Superior temporal gyrus (tissue), 1 donor: ENCODE results near the gene PDAP1.
"Not testable (repeated sequence)": the region's sequence is repeated elsewhere in the genome, so short reads cannot be mapped to it uniquely, and the experiment has no call there.

Experiments
- DNase-seq: peaks from one replicate; pipeline ENCODE4 v3.0.0-alpha.2; 2016; ENCODE audit errors: extremely low spot score

Gene PDAP1

DNA sequence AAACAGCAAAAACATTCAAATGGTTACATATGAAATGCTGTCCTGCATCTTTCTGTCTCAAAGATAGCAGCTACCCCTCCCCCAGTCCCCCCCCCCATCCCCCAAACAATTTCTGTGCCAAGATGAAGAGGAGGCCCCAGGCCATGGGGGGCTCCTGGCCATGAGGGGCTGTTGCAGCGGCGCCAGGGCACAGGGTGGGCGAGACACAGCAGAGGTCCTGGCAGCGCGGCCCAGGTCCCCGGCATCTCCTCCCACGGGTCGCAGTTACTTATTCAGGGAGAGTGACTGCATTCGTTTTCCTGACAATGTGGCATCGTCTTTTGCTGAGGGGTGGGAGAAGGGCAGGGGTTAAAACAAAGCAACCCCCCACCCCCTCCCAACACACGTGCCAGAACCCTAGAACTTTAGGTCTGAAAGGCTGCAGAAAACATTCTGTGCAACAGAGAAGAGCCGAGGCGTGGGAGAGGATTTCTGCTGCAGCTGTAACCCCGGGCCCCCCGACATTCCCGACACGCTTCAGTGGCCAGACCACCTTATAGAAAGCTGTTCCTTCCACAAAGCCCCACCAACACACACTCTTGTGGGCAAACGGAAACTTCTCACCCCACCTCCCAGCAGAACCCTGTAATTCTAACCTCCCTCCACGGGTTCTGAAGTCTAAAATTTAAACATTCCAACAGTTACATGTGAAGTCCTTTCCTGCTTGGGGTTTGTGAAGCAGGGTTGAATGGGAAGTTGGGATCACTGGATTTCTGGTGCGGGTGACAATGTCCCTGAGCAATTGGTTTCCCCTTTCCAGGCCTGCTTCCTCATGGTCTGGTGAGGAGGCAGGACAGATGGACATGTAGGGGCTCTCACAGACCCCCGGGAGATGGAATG is 11.7 kb downstream of the PDAP1 start:
- DNase-seq, result no peak

DNA sequence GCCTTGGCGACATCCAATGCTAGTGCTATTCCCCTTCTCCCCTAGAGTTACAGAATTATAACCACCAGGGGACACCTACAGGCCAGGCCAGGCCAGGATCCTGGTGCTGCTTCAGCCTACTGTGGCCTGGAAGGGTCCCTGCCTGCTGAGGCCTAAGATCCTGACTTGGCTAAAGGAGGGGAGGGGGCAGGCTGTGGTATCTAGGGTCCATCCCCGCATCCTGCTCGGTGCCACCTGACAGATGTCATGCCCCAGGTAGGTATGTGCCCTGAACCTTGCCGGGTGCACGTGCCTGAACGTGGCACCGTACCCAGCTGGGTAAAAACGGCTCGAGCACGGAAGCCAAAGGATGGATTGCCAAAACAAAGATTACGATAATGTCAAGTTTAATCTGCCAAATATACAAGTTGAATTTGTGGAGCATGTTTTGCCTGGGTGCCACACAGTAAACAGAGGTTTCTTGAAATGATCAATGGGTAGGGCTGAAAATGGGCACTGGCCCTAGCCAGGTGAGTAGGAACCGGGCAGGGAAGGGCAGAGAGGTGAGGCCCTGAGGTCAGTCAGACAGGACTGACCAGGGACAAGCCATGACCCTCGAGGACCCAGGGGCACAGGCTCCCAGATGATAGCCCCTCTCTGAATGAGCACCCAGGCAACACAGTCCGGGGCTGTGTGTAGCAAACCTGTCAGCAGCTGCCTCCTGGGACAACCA is 12.6 kb downstream of the PDAP1 start:
- DNase-seq, result no peak

DNA sequence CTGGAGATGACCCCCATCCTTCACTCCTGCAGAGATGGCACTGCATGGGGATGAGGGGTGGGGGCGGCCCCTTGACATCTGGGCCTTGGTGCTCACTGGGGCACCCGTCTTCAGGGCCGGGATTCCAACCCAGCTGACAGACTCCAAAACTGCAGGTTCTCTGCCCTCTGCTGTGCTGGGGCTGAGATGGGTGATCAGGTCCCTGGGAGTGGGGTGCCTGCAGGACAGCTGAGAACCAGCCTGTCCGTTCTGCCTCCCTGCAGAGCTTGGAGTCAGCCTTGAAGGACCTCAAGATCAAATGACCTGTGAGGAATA is 14.3 kb downstream of the PDAP1 start:
- DNase-seq, result no peak

DNA sequence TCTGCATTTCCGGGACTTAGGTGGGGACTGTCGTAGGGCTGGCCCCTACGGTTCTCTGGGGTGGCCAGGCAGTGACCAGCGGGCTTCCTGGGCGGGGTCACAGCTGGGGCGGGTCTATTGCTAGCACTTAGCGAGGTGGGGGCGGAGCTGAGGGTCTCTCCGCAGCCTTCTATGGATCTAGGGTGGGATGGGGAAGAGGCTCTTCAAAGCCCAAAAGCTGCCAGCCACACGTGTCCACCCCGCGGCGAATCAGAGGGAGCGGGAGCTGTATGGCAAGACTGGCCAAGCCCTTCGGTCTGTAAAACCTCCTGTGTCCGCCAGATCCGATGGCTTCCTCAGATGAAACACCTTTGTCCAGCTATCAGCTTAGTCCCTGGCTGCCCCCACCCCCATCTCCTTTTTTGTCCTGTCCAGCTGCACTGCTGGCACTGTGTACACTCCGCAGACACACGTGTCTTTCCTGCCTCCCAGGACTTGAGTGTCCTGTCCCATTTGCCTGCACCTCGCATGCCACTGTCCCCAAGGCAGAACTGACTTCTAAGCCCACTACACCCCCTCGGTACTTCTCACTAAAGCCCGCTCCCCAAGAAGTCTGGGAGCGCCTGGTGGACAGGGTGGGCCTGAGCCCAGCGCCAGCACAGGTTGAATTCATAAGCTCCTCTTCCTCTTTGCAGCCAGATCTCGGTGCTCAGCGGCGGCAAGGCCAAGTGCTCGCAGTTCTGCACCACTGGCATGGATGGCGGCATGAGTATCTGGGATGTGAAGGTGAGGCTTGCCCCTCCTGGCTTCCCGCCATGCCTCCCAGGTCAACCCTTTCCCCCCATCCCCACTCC is 14.8 kb downstream of the PDAP1 start:
- DNase-seq, result no peak

DNA sequence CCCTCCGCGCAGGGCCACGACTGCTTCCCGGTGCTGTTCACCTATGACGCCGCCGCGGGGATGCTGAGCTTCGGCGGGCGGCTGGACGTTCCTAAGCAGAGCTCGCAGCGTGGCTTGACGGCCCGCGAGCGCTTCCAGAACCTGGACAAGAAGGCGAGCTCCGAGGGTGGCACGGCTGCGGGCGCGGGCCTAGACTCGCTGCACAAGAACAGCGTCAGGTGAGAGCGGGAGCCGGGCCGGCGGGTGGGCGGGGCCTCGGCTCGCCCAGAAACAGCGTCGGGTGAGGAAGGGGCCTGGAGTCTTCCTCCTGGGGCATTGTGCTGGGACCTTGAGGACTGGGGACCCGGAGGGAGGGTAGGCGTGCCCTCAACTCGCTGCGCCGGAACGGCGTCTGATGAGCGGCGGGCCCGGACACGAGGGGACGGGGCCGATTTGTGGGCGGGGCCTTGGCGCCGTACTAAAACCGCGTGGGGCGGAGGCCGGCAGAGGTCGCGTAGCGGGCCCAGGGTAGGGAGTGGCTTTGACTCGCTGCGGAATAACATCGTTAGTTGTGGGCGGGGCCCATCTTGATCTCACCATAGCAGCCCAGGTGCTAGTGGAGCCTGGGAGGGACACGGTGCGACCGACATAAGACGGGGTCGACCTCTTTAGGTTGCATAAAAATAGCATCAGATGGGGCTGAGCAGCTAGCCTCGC is 15.6 kb downstream of the PDAP1 start:
- peak; percentile 38 for DNase-seq

- DNase-seq, result no peak
Observed at GRCh38 chr7:99392046-99392445, 16.4 kb downstream of the PDAP1 start.

DNA sequence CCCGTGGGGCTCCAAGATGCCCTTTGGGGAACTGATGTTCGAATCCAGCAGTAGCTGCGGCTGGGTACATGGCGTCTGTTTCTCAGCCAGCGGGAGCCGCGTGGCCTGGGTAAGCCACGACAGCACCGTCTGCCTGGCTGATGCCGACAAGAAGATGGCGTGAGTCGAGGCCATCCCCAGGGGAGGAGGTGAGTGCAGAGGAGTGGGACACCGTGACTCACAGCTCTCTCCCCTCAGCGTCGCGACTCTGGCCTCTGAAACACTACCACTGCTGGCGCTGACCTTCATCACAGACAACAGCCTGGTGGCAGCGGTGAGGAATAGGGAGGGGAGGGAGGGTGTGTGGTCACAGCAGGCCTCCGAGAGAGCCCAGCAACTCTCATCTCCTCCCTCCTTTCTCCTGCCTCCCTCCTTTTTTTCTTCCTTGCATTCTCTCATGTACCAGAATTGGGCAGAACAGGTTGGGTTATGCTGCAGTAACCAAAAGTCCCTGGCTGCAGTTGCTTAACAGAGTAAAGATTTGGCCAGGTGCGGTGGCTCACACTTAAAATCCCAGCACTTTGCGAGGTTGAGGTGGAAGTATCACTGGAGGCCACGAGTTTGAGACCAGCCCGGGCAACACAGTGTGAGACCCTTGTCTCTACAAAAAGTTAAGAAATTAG is 17.3 kb downstream of the PDAP1 start:
- DNase-seq, result no peak

DNA sequence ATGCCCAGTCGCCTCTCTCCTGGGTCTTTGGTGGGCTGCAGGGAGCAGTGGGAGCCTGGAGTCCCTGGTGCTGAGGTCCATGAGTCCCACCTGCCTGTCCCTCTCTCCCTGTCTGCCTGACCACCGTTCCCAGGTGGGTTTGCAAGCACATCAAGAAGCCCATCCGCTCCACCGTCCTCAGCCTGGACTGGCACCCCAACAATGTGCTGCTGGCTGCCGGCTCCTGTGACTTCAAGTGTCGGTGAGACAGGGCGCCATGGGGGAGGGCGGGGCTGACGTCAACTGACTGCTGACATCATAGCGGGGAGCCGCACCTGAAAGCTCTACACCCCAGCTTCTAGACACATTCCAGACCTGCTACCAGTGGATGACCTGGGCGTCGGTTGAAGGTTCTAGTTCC is 18.6 kb downstream of the PDAP1 start:
- DNase-seq, result no peak

DNA sequence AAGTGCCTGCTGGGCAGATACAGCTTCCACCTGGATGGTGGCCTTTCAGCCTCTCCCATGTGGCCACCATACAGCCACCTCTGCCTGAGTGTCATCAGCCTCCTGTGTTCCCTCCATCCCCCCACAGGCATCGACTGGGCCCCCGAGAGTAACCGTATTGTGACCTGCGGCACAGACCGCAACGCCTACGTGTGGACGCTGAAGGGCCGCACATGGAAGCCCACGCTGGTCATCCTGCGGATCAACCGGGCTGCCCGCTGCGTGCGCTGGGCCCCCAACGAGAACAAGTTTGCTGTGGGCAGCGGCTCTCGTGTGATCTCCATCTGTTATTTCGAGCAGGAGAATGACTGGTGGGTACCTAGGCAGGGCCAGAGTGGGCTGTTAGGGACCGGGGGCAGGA is 20.5 kb downstream of the PDAP1 start:
- DNase-seq, result no peak

- DNase-seq, result not testable (repeated sequence)
Observed at GRCh38 chr7:99387239-99387635, 21.2 kb downstream of the PDAP1 start.

- no peak for DNase-seq
Observed at GRCh38 chr7:99386584-99387238, 21.7 kb downstream of the PDAP1 start.

DNA sequence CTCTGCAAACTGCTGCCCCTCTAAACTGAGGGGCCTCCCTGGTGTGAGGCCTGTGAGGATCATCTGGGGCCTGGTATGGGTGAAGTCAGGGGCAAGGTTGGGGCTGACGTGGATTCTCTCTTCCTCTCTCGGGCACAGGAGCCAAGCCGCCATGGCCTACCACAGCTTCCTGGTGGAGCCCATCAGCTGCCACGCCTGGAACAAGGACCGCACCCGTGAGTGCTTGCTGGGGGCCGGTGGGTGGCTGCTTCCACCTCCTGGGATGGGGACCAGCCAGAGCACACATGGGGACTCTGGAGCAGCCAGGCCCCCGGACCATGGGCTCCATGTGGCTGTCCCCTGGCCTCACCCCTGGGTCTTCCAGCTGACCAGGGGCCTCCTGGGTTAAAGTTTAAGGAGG is 22.8 kb downstream of the PDAP1 start:
- DNase-seq, result no peak

DNA sequence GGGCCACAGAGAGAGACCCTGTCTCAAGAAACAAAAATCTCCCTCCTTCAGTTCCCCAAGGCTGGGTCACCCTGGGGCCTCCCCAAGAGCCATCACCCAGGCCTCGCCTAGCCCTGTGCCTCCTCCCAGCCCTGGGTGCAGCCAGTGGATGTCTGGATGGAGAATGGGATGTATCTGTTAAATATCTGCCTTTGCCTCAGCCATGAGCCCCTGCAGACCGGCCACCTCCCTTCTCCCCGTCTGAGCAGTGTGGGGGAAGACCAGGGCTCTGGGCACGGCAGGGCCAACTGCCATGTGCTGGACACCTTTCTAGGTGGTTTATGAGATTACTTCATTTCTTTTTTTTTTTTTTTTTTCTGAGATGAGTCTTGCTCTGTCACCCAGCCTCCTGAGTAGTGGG is 23.9 kb downstream of the PDAP1 start:
- no peak for DNase-seq

DNA sequence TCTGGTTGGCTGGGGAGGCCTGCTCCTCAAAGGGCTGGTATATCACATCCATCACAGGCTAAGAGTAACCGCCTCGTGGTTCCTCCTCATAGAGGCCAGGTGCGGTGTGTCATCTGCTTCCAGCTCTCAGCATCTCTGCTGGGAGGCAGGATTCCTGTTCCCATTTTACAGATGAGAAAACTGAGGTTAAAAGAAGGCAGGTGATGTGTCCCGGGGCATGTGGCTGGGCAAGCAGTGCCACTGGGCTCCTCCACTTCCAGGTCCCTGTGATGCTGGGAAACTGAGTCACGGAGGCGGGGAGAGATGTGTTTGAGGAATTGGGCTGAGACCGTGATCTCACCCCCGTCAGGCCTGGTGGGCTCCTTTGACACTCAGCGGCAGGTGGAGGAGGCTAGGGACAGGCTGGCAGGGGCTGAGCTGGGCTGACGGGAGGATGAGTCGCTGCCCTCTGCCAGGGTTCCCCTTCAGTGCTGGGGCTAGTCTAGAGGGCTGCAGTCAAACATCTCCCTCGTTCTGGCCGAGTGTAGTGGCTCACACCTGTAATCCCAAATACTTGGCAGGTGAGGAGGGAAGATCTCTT is 24.5 kb downstream of the PDAP1 start:
- no peak for DNase-seq

GRCh38 chr7:99383203-99383602 is 25.2 kb downstream of the PDAP1 start:
- no peak for DNase-seq

DNA sequence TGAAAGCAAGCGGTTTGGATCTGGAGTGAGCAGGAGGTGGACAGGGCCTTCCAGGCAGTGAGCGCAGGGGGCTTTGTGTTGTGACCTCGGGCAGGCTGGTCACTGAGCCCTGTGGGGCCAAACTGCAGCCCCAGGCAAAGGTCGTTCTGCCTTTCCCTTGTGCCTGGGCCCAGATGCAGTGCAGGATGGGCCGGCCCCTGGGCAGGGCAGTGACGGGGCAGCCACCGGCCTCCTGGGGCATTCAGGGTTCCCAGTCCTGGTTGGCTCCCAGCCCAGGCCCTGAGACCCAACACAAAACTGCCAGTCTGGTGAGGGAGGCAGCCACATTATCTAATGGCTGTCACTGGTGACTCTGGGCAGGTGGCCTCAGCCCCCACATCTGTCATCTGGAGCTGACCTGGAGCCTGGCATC is 26.7 kb downstream of the PDAP1 start:
- no peak for DNase-seq

DNA sequence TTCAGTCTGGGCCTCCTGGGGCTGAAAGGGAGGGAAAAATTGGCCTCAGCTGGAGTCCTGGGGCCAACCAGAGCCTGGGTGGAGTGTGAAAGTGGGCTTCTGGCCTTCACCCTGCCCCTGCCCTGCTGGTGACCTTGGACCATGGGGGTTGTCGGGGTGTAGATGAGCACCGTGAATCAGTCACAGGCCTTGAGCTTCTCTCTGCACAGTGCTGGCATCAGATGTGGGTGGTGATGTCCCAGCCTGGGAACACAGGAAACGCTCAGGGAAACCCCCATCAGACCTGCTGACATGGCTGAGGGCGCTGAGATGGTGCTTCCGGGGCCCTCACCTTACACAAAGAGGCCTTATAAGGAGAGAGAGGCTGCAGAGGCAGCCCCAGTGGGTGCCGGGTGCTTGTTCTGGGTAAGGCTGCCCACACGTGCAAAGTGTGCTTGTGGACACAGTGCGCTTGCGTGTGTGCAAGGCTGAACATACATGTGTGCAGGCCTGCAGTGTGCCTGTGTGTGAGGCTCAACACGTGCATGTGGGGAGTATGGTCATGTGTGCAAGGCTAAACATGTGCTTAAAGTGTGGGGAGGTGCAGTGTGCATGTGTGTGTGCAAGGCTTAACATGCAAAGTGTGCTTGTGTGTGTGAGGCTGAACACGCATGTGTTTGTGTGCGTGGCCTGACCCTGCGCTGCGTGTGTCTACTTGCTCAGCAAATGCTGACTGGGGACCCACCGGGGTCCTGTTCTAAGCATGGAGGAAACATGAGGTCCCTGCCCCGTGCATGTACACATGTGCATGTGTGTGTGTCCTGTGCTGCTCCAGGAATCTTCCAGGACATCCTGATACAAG is 27.4 kb downstream of the PDAP1 start:
- DNase-seq, result no peak

DNA sequence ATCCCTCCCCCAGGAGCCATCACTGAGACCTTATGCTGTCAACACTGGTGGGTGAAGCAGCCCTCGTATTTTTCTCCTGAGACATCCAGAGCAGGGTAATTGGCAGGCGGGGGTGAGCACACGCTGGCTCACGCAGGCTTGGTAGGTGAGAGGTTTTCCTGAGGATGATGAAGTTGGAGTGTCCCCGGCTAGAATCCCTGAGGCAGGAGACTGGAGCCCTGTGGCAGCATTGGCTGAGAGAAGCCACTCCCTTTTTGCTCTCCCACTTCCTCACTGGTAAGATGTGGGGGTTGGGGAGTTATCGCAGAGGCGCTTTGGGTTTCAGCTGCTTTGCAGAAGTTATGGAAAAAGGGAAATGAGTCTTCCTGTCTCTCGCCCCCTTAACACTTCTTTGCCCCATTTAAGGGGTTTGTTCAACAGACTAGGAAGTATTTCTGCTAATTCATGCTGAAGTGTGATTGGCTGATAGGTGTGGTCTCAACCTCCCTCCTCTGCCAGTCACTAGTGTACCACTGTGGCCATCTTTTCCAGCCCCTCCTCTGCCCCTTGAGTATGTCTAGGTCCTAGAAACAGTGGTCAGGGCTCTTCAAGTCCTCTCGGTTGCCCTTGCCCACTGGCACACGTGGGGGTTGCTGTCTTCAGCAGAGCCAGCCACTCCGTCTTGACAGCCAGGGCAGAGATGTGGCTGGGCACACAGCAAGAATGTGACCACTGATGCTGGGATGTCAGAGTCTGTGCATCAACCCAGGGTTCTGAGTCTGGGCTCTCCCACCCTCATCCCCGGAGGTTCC is 28.2 kb downstream of the PDAP1 start:
- DNase-seq, result peak; percentile 61

- DNase-seq, result not testable (repeated sequence)
Observed at GRCh38 chr7:99379693-99380031, 28.7 kb downstream of the PDAP1 start.
